Activated CD4-positive, alpha-beta T cell treated with anti-CD3 and anti-CD28 coated beads, Interleukin-2, amount 50 U/mL, for 4 hours (primary cell): Measurements from ENCODE around the gene BFSP2.
"Not testable (repeated sequence)": the region's sequence is repeated elsewhere in the genome, so short reads cannot be mapped to it uniquely, and the experiment has no call there.

Experiments
- DNase-seq, 2 experiments: peaks; one replicate each; pipeline ENCODE4 v3.0.0-alpha.2; 2020

Gene BFSP2

DNA sequence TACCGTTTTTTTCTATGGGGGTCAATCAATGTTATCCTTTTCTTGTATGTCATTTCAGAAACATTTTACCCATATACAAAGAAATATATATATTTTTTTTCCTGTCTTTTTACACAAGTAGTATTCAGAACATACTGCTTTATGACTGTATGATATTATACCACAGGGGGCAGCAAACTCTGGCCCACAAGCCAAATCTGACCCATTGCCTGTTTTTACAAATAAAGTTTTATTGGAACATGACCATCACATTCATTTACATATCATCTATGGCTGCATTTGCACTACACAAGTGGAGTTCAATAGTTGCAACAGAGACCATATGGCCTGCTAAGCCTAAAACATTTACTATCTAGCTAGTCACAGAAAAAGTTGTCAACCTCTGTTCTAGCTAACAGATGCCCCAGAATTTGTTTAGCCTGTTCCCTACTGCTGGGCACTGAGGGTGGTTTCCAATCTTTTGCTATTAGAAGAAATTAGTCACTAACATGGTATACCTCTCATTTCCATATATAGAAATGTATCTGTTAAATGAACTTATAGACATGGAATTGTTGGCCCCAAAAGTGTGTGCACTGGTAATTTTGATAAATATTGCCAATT lies 57.7 kb downstream of the BFSP2 start:
- no peak for DNase-seq

GRCh38 chr3:133459400-133459799 lies 59.5 kb downstream of the BFSP2 start:
- no peak for DNase-seq

GRCh38 chr3:133460809-133461208 lies 61.0 kb downstream of the BFSP2 start:
- no peak for DNase-seq

DNA sequence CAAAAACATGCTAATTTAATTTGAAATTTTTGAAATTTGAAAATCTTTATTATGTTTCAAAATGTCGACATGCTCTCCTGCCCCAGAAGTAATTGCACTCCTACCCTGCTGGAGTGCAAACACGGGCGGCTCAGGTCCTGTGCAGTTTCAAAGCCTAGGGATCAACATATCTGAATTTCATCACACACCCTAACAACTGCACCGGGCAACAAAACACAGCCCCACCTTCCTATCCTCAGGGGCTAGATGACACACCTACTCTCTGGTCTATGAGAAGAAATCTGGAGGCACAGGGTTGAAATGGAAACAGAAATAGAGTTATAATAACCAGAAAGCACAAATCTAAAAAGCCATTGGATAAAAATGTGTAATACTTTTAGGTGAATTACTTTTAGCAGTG lies 61.4 kb downstream of the BFSP2 start:
- DNase-seq: no peak

- no peak for DNase-seq
Measured at GRCh38 chr3:133463347-133463860, 63.5 kb downstream of the BFSP2 start.

- DNase-seq: no peak
Measured at GRCh38 chr3:133464573-133464972, 64.7 kb downstream of the BFSP2 start.

DNA sequence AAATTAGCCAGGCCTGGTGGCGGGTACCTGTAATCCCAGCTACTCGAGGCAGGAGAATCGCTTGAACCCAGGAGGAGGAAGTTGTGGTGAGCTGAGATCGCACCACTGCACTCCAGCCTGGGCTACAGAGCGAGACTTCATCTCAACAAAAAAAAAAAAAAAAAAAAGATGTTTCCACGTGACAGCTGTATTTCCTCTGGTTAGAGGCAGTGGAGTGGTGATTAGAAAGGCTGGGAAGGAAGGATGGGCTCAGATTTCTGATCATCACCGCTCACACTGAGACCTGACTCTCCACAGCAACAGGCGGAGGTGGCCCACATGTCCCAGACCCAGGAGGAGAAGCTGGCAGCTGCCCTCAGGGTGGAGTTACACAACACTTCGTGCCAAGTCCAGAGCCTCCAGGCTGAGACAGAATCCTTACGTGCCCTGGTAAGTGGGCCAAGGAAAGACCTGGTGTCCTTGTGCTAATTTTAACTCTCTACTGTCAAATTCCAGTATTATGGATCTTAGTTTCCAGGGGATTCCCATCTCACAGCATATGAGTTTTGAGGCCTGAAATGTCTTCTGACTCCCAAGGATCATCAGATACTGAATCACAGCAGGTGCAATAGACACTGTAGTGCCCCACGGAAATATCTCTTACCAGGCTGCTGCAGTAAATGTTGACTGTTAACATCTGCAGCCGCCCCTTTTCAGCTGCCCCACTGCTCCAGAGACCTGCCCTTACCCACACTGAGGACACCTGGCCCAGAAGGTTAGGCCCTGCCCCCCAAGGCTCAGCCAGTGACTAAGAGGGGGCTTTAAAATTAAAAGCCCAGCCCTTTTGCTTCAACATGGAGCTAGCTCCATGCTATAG lies 66.9 kb downstream of the BFSP2 start:
- DNase-seq: no peak

DNA sequence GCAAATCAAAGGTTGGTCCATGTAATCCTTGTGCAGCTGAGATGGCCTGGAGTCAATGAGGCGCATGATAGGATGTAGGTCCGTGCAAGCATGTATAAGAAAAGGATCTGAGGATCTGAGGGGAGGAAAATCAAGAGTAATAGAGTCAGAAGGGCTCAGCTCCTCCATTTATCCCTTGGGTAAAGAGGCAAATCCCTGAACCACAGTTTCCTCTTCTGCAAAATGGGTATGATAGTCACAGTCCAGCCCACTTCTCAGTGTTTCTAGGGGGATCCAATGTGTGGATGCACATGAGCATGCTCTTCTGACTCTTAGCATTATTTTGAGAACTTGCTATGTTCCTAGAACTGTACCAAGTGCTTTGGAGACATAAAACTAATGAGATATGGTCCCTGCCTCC lies 67.9 kb downstream of the BFSP2 start:
- DNase-seq: no peak

DNA sequence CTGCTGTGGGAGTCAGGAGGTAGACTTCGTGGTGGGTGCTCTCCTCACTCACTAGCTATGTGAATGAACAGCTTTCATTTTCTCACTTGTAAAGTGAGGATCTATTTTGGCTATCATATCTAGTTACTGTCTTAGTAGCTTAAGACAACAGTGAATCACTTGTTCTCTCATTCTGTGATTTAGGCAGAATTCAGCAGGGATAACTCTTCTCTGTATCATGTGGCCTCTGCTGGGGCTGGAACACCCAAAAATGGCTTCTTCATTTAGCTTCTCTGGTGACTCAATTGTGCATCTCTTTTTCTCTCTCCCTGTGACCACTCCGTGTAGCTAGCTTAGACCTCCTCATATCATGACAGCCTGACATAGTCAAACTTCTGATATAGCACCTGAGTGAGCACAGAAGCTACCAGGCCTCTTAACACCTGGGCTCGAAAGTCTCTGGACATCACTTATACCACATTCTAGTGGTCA lies 68.4 kb downstream of the BFSP2 start:
- no peak for DNase-seq

GRCh38 chr3:133469140-133469731 lies 69.4 kb downstream of the BFSP2 start:
- DNase-seq: no peak

- no peak for DNase-seq
Measured at GRCh38 chr3:133472242-133472641, 72.4 kb downstream of the BFSP2 start.

DNA sequence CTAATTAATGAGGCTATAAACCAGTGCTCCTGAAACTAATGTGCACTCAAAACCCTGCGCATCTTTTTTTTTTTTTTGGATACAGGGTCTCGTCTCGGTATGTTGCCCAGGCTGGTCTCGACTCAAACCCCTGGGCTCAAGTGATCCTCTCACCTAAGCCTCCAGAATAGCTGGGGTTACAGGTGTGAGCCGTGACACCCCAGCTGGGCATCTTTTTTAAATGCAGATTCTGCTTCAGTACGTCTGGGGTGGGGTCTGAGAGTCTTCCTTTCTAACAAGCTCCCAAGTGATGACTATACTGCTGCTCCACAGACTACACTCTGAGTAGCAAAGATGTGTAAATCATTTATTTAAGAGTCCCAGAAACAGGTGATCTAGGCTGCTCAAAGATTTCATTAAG lies 73.0 kb downstream of the BFSP2 start:
- no peak for DNase-seq

DNA sequence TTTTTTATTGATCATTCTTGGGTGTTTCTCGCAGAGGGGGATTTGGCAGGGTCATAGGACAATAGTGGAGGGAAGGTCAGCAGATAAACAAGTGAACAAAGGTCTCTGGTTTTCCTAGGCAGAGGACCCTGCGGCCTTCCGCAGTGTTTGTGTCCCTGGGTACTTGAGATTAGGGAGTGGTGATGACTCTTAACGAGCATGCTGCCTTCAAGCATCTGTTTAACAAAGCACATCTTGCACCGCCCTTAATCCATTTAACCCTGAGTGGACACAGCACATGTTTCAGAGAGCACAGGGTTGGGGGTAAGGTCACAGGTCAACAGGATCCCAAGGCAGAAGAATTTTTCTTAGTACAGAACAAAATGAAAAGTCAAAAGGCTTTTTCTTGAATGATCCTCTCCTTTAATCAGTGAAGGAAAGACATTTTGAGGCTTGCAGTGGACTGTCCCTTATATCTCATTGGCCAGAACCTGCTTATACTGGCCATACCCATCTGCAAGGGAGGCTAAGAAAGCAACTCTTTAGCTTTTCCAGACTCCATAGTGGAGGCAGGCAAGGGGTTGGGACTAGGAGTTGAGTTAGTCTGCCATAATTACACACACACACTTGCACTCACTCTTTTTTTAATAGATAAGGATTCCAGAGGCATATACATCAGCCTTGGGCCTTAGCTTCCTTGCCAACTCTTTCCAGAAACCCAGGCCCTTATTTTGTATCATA lies 73.8 kb downstream of the BFSP2 start:
- not testable (repeated sequence) for DNase-seq

DNA sequence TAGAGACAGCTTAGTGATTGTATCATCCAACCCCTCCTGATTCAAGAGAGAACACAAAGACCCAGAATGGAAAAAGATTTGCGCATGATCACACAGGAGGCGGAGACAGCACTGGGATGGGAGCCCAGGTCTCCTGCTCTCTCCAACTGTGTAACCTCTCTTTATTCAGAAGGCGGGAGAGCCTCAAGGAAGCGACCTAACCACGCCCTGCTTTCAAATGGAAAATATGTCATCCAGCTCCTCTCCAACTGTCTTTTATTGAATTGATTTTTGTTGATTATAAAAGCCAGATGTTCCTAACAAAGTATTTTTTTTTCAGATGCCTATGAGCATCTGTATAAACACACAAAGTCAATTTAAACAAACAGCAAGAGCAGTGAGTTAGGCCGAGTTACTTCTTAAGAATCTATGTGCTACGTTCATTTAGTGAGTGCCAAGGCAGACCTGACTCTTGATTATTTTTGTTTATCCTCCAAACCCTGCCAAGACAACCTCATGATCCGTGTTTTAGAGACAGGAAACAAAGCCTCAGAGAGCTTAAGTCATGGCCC lies 74.5 kb downstream of the BFSP2 start:
- DNase-seq: no peak

DNA sequence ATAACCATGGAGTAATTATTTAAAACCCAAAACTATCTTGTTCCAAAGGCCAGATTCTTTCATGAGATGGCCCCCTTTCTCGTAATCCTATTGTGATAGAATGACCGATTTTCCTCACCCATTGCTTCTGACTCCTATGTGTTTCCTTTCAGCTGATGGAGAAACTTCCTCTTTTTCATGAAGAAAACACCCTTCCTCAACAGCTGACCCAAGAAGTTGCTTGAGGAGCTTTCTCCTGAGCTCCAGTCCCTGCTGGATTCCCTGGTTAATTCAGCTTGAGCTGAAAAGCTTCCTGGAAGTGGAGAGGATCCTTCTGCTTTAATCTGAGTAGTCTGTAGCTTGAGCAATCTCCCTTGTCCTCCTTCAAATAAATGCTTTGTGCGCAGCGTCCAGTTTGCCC lies 75.0 kb downstream of the BFSP2 start:
- no peak for DNase-seq

- no peak for DNase-seq
Measured at GRCh38 chr3:133475245-133476010, 75.6 kb downstream of the BFSP2 start.

GRCh38 chr3:133476971-133477375 lies 77.1 kb downstream of the BFSP2 start:
- DNase-seq: no peak

DNA sequence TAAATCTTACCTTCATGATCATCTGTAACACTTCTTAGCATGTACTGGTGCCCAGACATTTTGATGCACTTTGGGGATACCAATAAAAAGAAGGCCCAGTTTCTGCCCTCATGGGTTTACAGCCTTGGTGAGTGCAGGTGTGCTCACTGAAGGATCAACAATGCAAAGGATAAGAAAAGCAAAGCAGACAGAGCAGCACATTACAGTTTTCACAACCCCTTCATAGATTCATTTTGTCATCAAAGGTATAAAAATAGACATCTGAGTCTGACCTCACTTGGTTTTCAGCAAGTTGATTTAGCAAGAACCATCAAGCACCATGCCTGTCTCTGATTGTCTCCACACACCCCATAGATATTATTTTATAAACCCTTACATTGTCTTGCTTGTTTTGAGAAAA lies 77.6 kb downstream of the BFSP2 start:
- no peak for DNase-seq

DNA sequence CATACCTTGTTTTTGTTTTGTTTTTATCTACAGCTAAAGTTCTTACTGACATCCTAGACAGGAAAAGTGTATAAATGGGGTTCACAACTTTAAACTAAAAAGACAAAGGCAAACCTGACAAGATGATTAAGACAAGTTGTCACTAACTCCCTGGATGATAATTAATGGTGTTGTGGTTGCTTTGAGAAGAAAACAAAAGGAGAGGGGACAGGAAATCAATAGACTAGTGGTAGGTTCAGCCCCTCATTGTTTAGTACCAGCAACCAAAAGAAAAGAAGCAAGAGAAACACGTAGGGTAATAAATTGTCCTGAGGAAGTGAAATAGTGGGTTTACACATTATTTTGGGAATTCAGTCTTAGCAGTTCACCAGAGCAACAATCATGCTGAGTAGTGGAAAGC lies 78.8 kb downstream of the BFSP2 start:
- no peak for DNase-seq

DNA sequence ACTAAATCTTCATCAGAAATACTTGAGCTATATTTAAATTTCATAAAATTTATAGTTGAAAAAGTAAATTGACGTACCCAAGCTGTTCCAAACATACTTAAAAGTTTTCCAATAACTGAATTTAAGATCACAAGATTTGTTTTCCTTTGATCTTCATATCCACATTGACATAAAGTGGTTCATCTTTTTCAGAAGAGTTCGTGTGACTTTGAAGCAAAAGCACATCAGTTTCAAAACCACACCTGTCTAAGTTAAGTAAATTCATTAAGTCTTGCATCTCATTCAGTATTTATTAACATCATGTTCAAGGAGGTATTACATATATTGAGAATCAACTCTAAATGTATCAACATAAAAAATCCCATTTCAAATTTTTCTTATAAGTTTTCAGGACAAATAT lies 79.5 kb downstream of the BFSP2 start:
- DNase-seq: no peak

GRCh38 chr3:133479895-133480669 lies 80.2 kb downstream of the BFSP2 start:
- no peak for DNase-seq
